Nucleus accumbens (tissue), 56 donors: ENCODE results near the gene XDH.

Experiments used
- DNase-seq, 56 donors: peaks; one replicate each; lab custom pipeline; 2025; lab: John Stamatoyannopoulos, UW

XDH gene

GRCh38 chr2:31287654-31288053, 126.9 kb downstream of the XDH start:
- no peak for DNase-seq

- DNase-seq = no peak
Measured at GRCh38 chr2:31286961-31287550, 127.5 kb downstream of the XDH start.

- no peak for DNase-seq
Measured at GRCh38 chr2:31286230-31286629, 128.3 kb downstream of the XDH start.
